Transverse colon (tissue), 3 donors: ENCODE measurements around the gene GRAMD1C.

Source experiments
- CTCF ChIP-seq, 5 experiments: fragments of 200-600 bp in 3 of 5; fragments of 450-650 bp in 2 of 5; sonication (generic) in 3 of 5; IDR thresholded peaks; 1 replicate in 2 of 5; 2 replicates in 3 of 5; pipeline ENCODE4 v1.5.1; 2016 to 2017; ENCODE audit warnings: antibody characterized with exemption in 5 of 5, inconsistent platforms in 3 of 5, mild to moderate bottlenecking in 2 of 5, moderate library complexity in 1 of 5
- POLR2A ChIP-seq: fragments of 450-650 bp; IDR thresholded peaks from one replicate; pipeline ENCODE4 v1.6.1; 2016; ENCODE audit warnings: antibody characterized with exemption, mild to moderate bottlenecking, moderate library complexity

GRCh38 chr3:113802795-113803455, 35.7 kb upstream of the GRAMD1C start:
- TF ChIP-seq CTCF (IDR thresholded peaks at IDR 0.05) (no peak), POLR2A (no peak)
